Naive thymus-derived CD4-positive, alpha-beta T cell (primary cell): ENCODE measurements around the gene CSH2. TPM values are rescaled to one million over a fixed set of nuclear protein-coding genes. Genes with fewer than 3 reads are reported as not detected.

Experiments
- ATAC-seq: fragments of 150-1000 bp; cut with Tn5 transposase; 2 replicates; pipeline ENCODE4 v1.10.0; 2021; ENCODE audit warnings: mild to moderate bottlenecking, moderate library complexity
- CTCF ChIA-PET: fragments of 350-600 bp; sonication (Branson Sonifier 250); formaldehyde crosslinking; loops from one replicate; lab custom pipeline; 2021; ENCODE audit warnings: antibody characterized with exemption; lab: Charles Lee
- POLR2A ChIA-PET: fragments of 350-600 bp; sonication (Branson Sonifier 250); formaldehyde crosslinking; loops from one replicate; lab custom pipeline; 2021; ENCODE audit warnings: antibody characterized with exemption, inconsistent platforms; lab: Charles Lee
- DNase-seq, 9 donors: peaks; one replicate each; pipeline versions ENCODE4 v3.0.0 to v3.0.0-alpha.2; 2020 to 2022; ENCODE audit warnings: mixed read lengths in 1 of 9
- H3K27ac ChIP-seq: one replicate; pipeline ENCODE4 v1.7.0; 2013; ENCODE audit warnings: mild to moderate bottlenecking, low read depth, low read length, moderate library complexity
- H3K27me3 ChIP-seq, 2 donors: one replicate each; pipeline ENCODE4 v1.7.0; 2013; ENCODE audit warnings: low read length in 2 of 2, mild to moderate bottlenecking in 2 of 2, moderate library complexity in 2 of 2; ENCODE audit not compliant: control insufficient read depth in 2 of 2, insufficient read depth in 2 of 2
- H3K36me3 ChIP-seq, 3 experiments: 1 replicate in 2 of 3; 2 replicates in 1 of 3; pipeline ENCODE4 v1.7.0; 2013; ENCODE audit warnings: low read length in 3 of 3, mild to moderate bottlenecking in 3 of 3, moderate library complexity in 1 of 3; ENCODE audit not compliant: insufficient read depth in 3 of 3, control insufficient read depth in 2 of 3
- H3K4me1 ChIP-seq, 2 donors: one replicate each; pipeline ENCODE4 v1.7.0; 2013; ENCODE audit warnings: low read length in 2 of 2, mild to moderate bottlenecking in 2 of 2, moderate library complexity in 1 of 2; ENCODE audit not compliant: control insufficient read depth in 2 of 2, insufficient read depth in 2 of 2
- H3K4me3 ChIP-seq: 2 replicates; pipeline ENCODE4 v1.7.0; 2013; ENCODE audit warnings: mild to moderate bottlenecking, low read length
- H3K9me3 ChIP-seq, 3 experiments: 1 replicate in 2 of 3; 2 replicates in 1 of 3; pipeline ENCODE4 v1.7.0; 2013; ENCODE audit warnings: low read length in 3 of 3; ENCODE audit not compliant: control insufficient read depth in 2 of 3
- H3K27ac Mint-ChIP-seq, 9 donors: one replicate each; pipeline ENCODE4 v1.8.0; 2020 to 2022; ENCODE audit warnings: mixed read lengths in 9 of 9, mild to moderate bottlenecking in 8 of 9, moderate library complexity in 5 of 9, inconsistent platforms in 2 of 9
- H3K27me3 Mint-ChIP-seq, 5 donors: one replicate each; pipeline ENCODE4 v1.8.0; 2021 to 2022; ENCODE audit warnings: mixed read lengths in 5 of 5, mild to moderate bottlenecking in 1 of 5
- H3K36me3 Mint-ChIP-seq, 5 donors: one replicate each; pipeline ENCODE4 v1.8.0; 2020 to 2022; ENCODE audit warnings: mixed read lengths in 5 of 5, mild to moderate bottlenecking in 3 of 5, inconsistent platforms in 1 of 5
- H3K4me1 Mint-ChIP-seq, 7 donors: one replicate each; pipeline ENCODE4 v1.8.0; 2020 to 2022; ENCODE audit warnings: mixed read lengths in 7 of 7, mild to moderate bottlenecking in 3 of 7, inconsistent platforms in 1 of 7
- H3K4me3 Mint-ChIP-seq, 10 donors: one replicate each; pipeline ENCODE4 v1.8.0; 2020 to 2022; ENCODE audit warnings: mild to moderate bottlenecking in 10 of 10, mixed read lengths in 10 of 10, moderate library complexity in 6 of 10, inconsistent platforms in 2 of 10
- H3K9me3 Mint-ChIP-seq, 11 donors: one replicate each; pipeline ENCODE4 v1.8.0; 2020 to 2022; ENCODE audit warnings: mixed read lengths in 11 of 11, mild to moderate bottlenecking in 4 of 11, inconsistent platforms in 1 of 11, moderate library complexity in 1 of 11
- intact Hi-C, 2 donors: fragments of 100-400 bp; cut with micrococcal nuclease; formaldehyde crosslinking; loops; one replicate each; pipeline ENCODE4 v1.15.1; 2023
- polyA plus RNA-seq, 2 donors: library from polyadenylated mRNA; unstranded; fragments of 300-500 nt; fragmentation: Illumina TruSeq; gene quantifications; one replicate each; pipeline ENCODE4 v1.2.3, GENCODE V29; 2021
- total RNA-seq, 6 experiments: library from RNA in 5 of 6; stranded (reverse) in 5 of 6; gene quantifications; 1 replicate in 5 of 6; 2 replicates in 1 of 6; pipeline ENCODE4 v1.2.3 and lab custom pipeline; 2021 to 2026

Gene CSH2
- total and polyA plus RNA-seq, 7 experiments from 2014 or later, result 4.2 to 5.3 TPM; not detected in 5

GRCh38 chr17:63832014-63832413 lies 41.5 kb downstream of the CSH2 start:
- intact Hi-C loops, result loop anchor here in 1 of 2 donors (1.0 kb wide), 1 partner anchor 11 kb away; no protein-coding TSS in a partner anchor
- ATAC-seq (no peak), DNase-seq (no peak)
- no peaks in the 10 kb centered on the region for H3K27me3 ChIP-seq
- H3K9me3 ChIP-seq, result no peaks in the 10 kb centered on the region
- H3K4me1 Mint-ChIP-seq, result peaks cover 37 to 82% (median 72%) of the 10 kb centered on the region in 7 donors
- H3K9me3 Mint-ChIP-seq, result no peaks in the 10 kb centered on the region
- H3K27ac ChIP-seq, result peak overlapping the region; percentile 43
- peaks cover 17 to 85% (median 18%) of the 10 kb centered on the region in 3 experiments for H3K36me3 ChIP-seq
- peaks cover 9 to 51% (median 26%) of the 10 kb centered on the region in 5 donors for H3K36me3 Mint-ChIP-seq
- ChIA-PET POLR2A (interaction anchor here (0.9 to 11.6 kb wide), 6 partner anchors 11 to 137 kb away, joined by 3 to 204 read pairs (median 5); partner anchors contain the start of genes CCDC47, DDX42 and SMARCD2), CTCF (interaction anchor here (1.2 kb wide), 1 partner anchor 196 kb away, joined by 3 read pairs; no protein-coding TSS in a partner anchor)
- peak overlapping the region in 8 of 10 donors; percentile 29 to 93 (median 54) for H3K4me3 Mint-ChIP-seq
- peak overlapping the region; percentile 19 to 100 (median 85) for H3K27ac Mint-ChIP-seq
- no peaks in the 10 kb centered on the region for H3K27me3 Mint-ChIP-seq
- no peak overlapping the region for H3K4me3 ChIP-seq
- H3K4me1 ChIP-seq, result peaks cover 21 to 40% of the 10 kb centered on the region in 2 donors

- ChIA-PET POLR2A (interaction anchor here (1.1 to 11.6 kb wide), 6 partner anchors 12 to 137 kb away, joined by 3 to 204 read pairs (median 6); partner anchors contain the start of genes CCDC47, DDX42 and SMARCD2), CTCF (interaction anchor here (0.6 to 1.2 kb wide), 2 partner anchors 195 to 198 kb away, joined by 3 to 5 read pairs; no protein-coding TSS in a partner anchor)
- Mint-ChIP-seq H3K27me3 (no peaks in the 10 kb centered on the region), H3K36me3 (peaks cover 9 to 47% (median 26%) of the 10 kb centered on the region in 5 donors), H3K9me3 (no peaks in the 10 kb centered on the region), H3K4me1 (peaks cover 39 to 82% (median 73%) of the 10 kb centered on the region in 7 donors), H3K4me3 (peak overlapping the region in 8 of 10 donors; percentile 15 to 93 (median 55)), H3K27ac (peak overlapping the region; percentile 19 to 100 (median 81))
- Histone ChIP-seq H3K36me3 (peaks cover 17 to 80% (median 18%) of the 10 kb centered on the region in 3 experiments), H3K27ac (peak overlapping the region; percentile 38), H3K4me1 (peaks cover 21 to 40% of the 10 kb centered on the region in 2 donors), H3K4me3 (no peak overlapping the region), H3K27me3 (no peaks in the 10 kb centered on the region), H3K9me3 (no peaks in the 10 kb centered on the region)
- no peak for ATAC-seq
- intact Hi-C loops, result no loop called here
- DNase-seq, result no peak
Observed at GRCh38 chr17:63831505-63831904, 42.0 kb downstream of the CSH2 start.

GRCh38 chr17:63830904-63831491 lies 42.5 kb downstream of the CSH2 start:
- H3K4me1 Mint-ChIP-seq, result peaks cover 44 to 87% (median 77%) of the 10 kb centered on the region in 7 donors
- ChIA-PET POLR2A (interaction anchor here (1.1 to 11.6 kb wide), 4 partner anchors 12 to 133 kb away, joined by 6 to 204 read pairs (median 10); partner anchors contain the start of genes CCDC47, DDX42 and SMARCD2), CTCF (interaction anchor here (0.6 to 1.2 kb wide), 4 partner anchors 9 to 198 kb away, joined by 3 to 5 read pairs (median 3); no protein-coding TSS in a partner anchor)
- no peak overlapping the region for H3K4me3 ChIP-seq
- H3K36me3 Mint-ChIP-seq, result peaks cover 9 to 47% (median 26%) of the 10 kb centered on the region in 5 donors
- peak overlapping the region; percentile 38 for H3K27ac ChIP-seq
- H3K27me3 ChIP-seq, result no peaks in the 10 kb centered on the region
- no peaks in the 10 kb centered on the region for H3K9me3 Mint-ChIP-seq
- peak overlapping the region; percentile 68 to 100 (median 81) for H3K27ac Mint-ChIP-seq
- intact Hi-C loops, result no loop called here
- DNase-seq (no peak), ATAC-seq (no peak)
- peaks cover 26 to 45% of the 10 kb centered on the region in 2 donors for H3K4me1 ChIP-seq
- H3K9me3 ChIP-seq, result no peaks in the 10 kb centered on the region
- peak overlapping the region; percentile 3 to 93 (median 50) for H3K4me3 Mint-ChIP-seq
- H3K36me3 ChIP-seq, result peaks cover 17 to 75% (median 18%) of the 10 kb centered on the region in 3 experiments
- no peaks in the 10 kb centered on the region for H3K27me3 Mint-ChIP-seq

GRCh38 chr17:63830278-63830677 lies 43.2 kb downstream of the CSH2 start:
- H3K4me1 ChIP-seq, result peaks cover 33 to 49% of the 10 kb centered on the region in 2 donors
- Mint-ChIP-seq H3K27ac (peak overlapping the region in 8 of 9 donors; percentile 56 to 100 (median 81)), H3K36me3 (peaks cover 9 to 50% (median 26%) of the 10 kb centered on the region in 5 donors), H3K27me3 (no peaks in the 10 kb centered on the region), H3K4me1 (peaks cover 41 to 88% (median 77%) of the 10 kb centered on the region in 7 donors), H3K4me3 (peak overlapping the region in 7 of 10 donors; percentile 21 to 98 (median 58)), H3K9me3 (no peaks in the 10 kb centered on the region)
- no peaks in the 10 kb centered on the region for H3K9me3 ChIP-seq
- no peak overlapping the region for H3K4me3 ChIP-seq
- ATAC-seq (no peak), DNase-seq (no peak)
- POLR2A ChIA-PET, result interaction anchor here (1.2 to 11.6 kb wide), 5 partner anchors 13 to 135 kb away, joined by 4 to 204 read pairs (median 13); partner anchors contain the start of genes CCDC47, DDX42 and SMARCD2
- CTCF ChIA-PET, result interaction anchor here (1.0 kb wide), 2 partner anchors 9 to 89 kb away, joined by 3 to 4 read pairs; no protein-coding TSS in a partner anchor
- intact Hi-C loops, result no loop called here
- H3K27me3 ChIP-seq, result no peaks in the 10 kb centered on the region
- no peak overlapping the region for H3K27ac ChIP-seq
- H3K36me3 ChIP-seq, result peaks cover 18 to 73% (median 22%) of the 10 kb centered on the region in 3 experiments

- Histone ChIP-seq H3K9me3 (no peaks in the 10 kb centered on the region), H3K36me3 (peaks cover 26 to 73% (median 31%) of the 10 kb centered on the region in 3 experiments), H3K27me3 (no peaks in the 10 kb centered on the region), H3K27ac (peak overlapping the region; percentile 87), H3K4me1 (peaks cover 27 to 46% of the 10 kb centered on the region in 2 donors), H3K4me3 (no peak overlapping the region)
- Mint-ChIP-seq H3K27me3 (no peaks in the 10 kb centered on the region), H3K36me3 (peaks cover 13 to 51% (median 30%) of the 10 kb centered on the region in 5 donors), H3K4me3 (peak overlapping the region; percentile 4 to 100 (median 82)), H3K4me1 (peaks cover 44 to 85% (median 74%) of the 10 kb centered on the region in 7 donors), H3K9me3 (no peaks in the 10 kb centered on the region), H3K27ac (peak overlapping the region in 6 of 9 donors; percentile 49 to 100 (median 82))
- ChIA-PET CTCF (interaction anchor here (1.1 to 1.7 kb wide), 3 partner anchors 11 to 37 kb away, joined by 4 to 6 read pairs (median 5); no protein-coding TSS in a partner anchor), POLR2A (interaction anchor here (0.6 to 11.6 kb wide), 10 partner anchors 14 to 678 kb away, joined by 3 to 204 read pairs (median 3); partner anchors contain the start of genes CCDC47, CEP95, DDX42 and DDX5)
- ATAC-seq (no peak), DNase-seq (no peak)
- intact Hi-C loops, result loop anchor here (5.0 kb wide), 3 partner anchors 207 to 678 kb away; partner anchors contain the start of genes CEP95 (in 1 of the 2), DDX5 (in 1 of the 2) and MAP3K3 (in 1 of the 2)
Observed at GRCh38 chr17:63828936-63829335, 44.5 kb downstream of the CSH2 start.
